HCT116 (cell line): Measurements from ENCODE around the gene MTURN. TPM values are rescaled to one million over a fixed set of nuclear protein-coding genes. Genes with fewer than 3 reads are reported as not detected.

ENCODE experiments used
- ATAC-seq: fragments of 200-7000 bp; cut with Tn5 transposase; 2 replicates; pipeline ENCODE4 v1.9.1; 2020; ENCODE audit warnings: mild to moderate bottlenecking, moderate library complexity
- BruUV-seq: library from RNA; stranded (reverse); fragments of 400-500 nt; replicated peaks from 2 replicates; lab custom pipeline; 2021; lab: Mats Ljungman, UMichigan
- CTCF ChIA-PET: fragments of 300-600 bp; sonication (Branson Sonifier 250); formaldehyde crosslinking; loops from one replicate; lab custom pipeline; 2021; ENCODE audit warnings: antibody characterized with exemption; lab: Charles Lee
- POLR2A ChIA-PET: fragments of 300-600, 350-600 bp; sonication (Branson Sonifier 250); formaldehyde crosslinking; loops from one replicate; lab custom pipeline; 2021; ENCODE audit warnings: antibody characterized with exemption; lab: Charles Lee
- RAD21 ChIA-PET, 2 experiments: fragments of 300-600 bp; sonication (Branson Sonifier 250); formaldehyde crosslinking; loops; one replicate each; lab custom pipeline; 2023; ENCODE audit warnings: low total read pairs in 2 of 2; ENCODE audit not compliant: uncharacterized antibody in 2 of 2, unreplicated experiment in 2 of 2, low non-redundant PET in 1 of 2; lab: Charles Lee
- DNase-seq: peaks from one replicate; pipeline ENCODE4 v3.0.0-alpha.2; 2010; ENCODE audit warnings: low read depth, low spot score
- H2AFZ ChIP-seq: fragments of 200-600 bp; shearing (Covaris generic), sonication (generic); 2 replicates; pipeline ENCODE4 v1.6.1; 2017; ENCODE audit warnings: low read depth, mixed run types, mixed read lengths, antibody characterized with exemption, low read length; ENCODE audit not compliant: poor library complexity, severe bottlenecking
- H3K27ac ChIP-seq: 2 replicates; pipeline ENCODE4 v1.5.1; 2012; ENCODE audit warnings: low read depth, low read length
- H3K27me3 ChIP-seq: fragments of 200-600 bp; sonication (generic); 2 replicates; pipeline ENCODE4 v1.6.1; 2016; ENCODE audit warnings: mixed run types, low read length, mixed read lengths; ENCODE audit not compliant: insufficient read depth
- H3K36me3 ChIP-seq, 2 experiments: fragments of 200-500 bp in 1 of 2; fragments of 200-600 bp in 1 of 2; sonication (Bioruptor generic) in 1 of 2; sonication (generic) in 1 of 2; 2 replicates each; pipeline versions ENCODE4 v1.5.1 to v1.6.1; 2014 to 2016; ENCODE audit warnings: low read length in 2 of 2, inconsistent platforms in 1 of 2, mixed read lengths in 1 of 2, mixed run types in 1 of 2; ENCODE audit not compliant: insufficient read depth in 2 of 2, control insufficient read depth in 1 of 2
- H3K4me1 ChIP-seq, 2 experiments: fragments of 200-600 bp in 1 of 2; sonication (generic) in 1 of 2; 2 replicates each; pipeline versions ENCODE4 v1.5.1 to v1.6.1; 2012 to 2017; ENCODE audit warnings: low read length in 2 of 2, inconsistent platforms in 1 of 2, mild to moderate bottlenecking in 1 of 2, mixed read lengths in 1 of 2, mixed run types in 1 of 2, moderate library complexity in 1 of 2; ENCODE audit not compliant: insufficient read depth in 2 of 2, control insufficient read depth in 1 of 2
- H3K4me2 ChIP-seq: fragments of 200-600 bp; sonication (generic); 2 replicates; pipeline ENCODE4 v1.6.1; 2017; ENCODE audit warnings: mixed run types, low read length, mixed read lengths
- H3K4me3 ChIP-seq, 2 experiments: fragments of 200-600 bp in 1 of 2; sonication (generic) in 1 of 2; replicated peaks in 1 of 2; 2 replicates each; pipeline ENCODE4 v1.5.1; 2011 to 2016; ENCODE audit warnings: low read length in 2 of 2, control low read depth in 1 of 2, low read depth in 1 of 2, mild to moderate bottlenecking in 1 of 2, mixed read lengths in 1 of 2, mixed run types in 1 of 2
- H3K79me2 ChIP-seq: fragments of 200-600 bp; sonication (generic); 2 replicates; pipeline ENCODE4 v1.6.1; 2017; ENCODE audit warnings: mild to moderate bottlenecking, mixed run types, low read length, moderate library complexity, mixed read lengths; ENCODE audit not compliant: insufficient read depth
- H3K9ac ChIP-seq: fragments of 200-600 bp; sonication (generic); 2 replicates; pipeline ENCODE4 v1.6.1; 2016; ENCODE audit warnings: low read length, mixed read lengths
- H3K9me2 ChIP-seq: fragments of 200-600 bp; sonication (generic), shearing (Covaris generic); 2 replicates; pipeline ENCODE4 v1.6.1; 2017; ENCODE audit warnings: mixed run types, mild to moderate bottlenecking, moderate library complexity; ENCODE audit not compliant: insufficient read depth
- H3K9me3 ChIP-seq, 2 experiments: fragments of 200-500 bp in 1 of 2; fragments of 200-600 bp in 1 of 2; sonication (Bioruptor generic) in 1 of 2; sonication (generic) in 1 of 2; 2 replicates each; pipeline ENCODE4 v1.6.1; 2014 to 2017; ENCODE audit warnings: low read length in 2 of 2, mixed read lengths in 2 of 2, inconsistent platforms in 1 of 2, low read depth in 1 of 2, mild to moderate bottlenecking in 1 of 2, mixed run types in 1 of 2, moderate library complexity in 1 of 2; ENCODE audit not compliant: control insufficient read depth in 1 of 2, insufficient read depth in 1 of 2
- H4K20me1 ChIP-seq: fragments of 200-600 bp; sonication (generic), shearing (Covaris generic); 2 replicates; pipeline ENCODE4 v1.6.1; 2017; ENCODE audit warnings: mixed run types, mild to moderate bottlenecking, moderate library complexity; ENCODE audit not compliant: insufficient read depth
- ATF3 ChIP-seq: IDR thresholded peaks from 2 replicates; pipeline ENCODE4 v1.6.1; 2012
- CBX3 ChIP-seq: IDR thresholded peaks from 2 replicates; pipeline ENCODE4 v1.6.1; 2012; ENCODE audit warnings: low read depth
- CEBPB ChIP-seq: IDR thresholded peaks from 2 replicates; pipeline ENCODE4 v1.6.1; 2012; ENCODE audit warnings: low read depth
- CTCF ChIP-seq, 3 experiments: fragments of 200-600 bp in 1 of 3; sonication (generic) in 1 of 3; IDR thresholded peaks in 2 of 3; conservative IDR thresholded peaks in 1 of 3; 2 replicates each; pipeline ENCODE4 v1.5.1; 2012 to 2017; ENCODE audit warnings: low read depth in 2 of 3, low read length in 2 of 3, antibody characterized with exemption in 1 of 3, borderline replicate concordance in 1 of 3, control low read depth in 1 of 3, mild to moderate bottlenecking in 1 of 3, mixed read lengths in 1 of 3, mixed run types in 1 of 3, moderate library complexity in 1 of 3; ENCODE audit not compliant: insufficient read depth in 1 of 3
- EZH2 ChIP-seq: fragments of 200-600 bp; sonication (generic); IDR thresholded peaks from 2 replicates; pipeline ENCODE4 v1.6.1; 2017; ENCODE audit warnings: antibody characterized with exemption, mixed run types
- EZH2phosphoT487 ChIP-seq: fragments of 200-600 bp; IDR thresholded peaks from 2 replicates; pipeline ENCODE4 v1.6.1; 2018; ENCODE audit warnings: antibody characterized with exemption, borderline replicate concordance
- JUND ChIP-seq: IDR thresholded peaks from 2 replicates; pipeline ENCODE4 v1.6.1; 2012
- POLR2A ChIP-seq: IDR thresholded peaks from 2 replicates; pipeline ENCODE4 v1.7.0; 2011; ENCODE audit warnings: borderline replicate concordance; ENCODE audit not compliant: insufficient read depth, insufficient read length; ENCODE audit errors: extremely low read depth
- POLR2AphosphoS5 ChIP-seq: IDR thresholded peaks from 2 replicates; pipeline ENCODE4 v1.6.1; 2011; ENCODE audit warnings: mild to moderate bottlenecking, low read depth, low read length, moderate library complexity
- SIN3A ChIP-seq: IDR thresholded peaks from 2 replicates; pipeline ENCODE4 v1.6.1; 2012; ENCODE audit warnings: low read depth
- SP1 ChIP-seq: IDR thresholded peaks from 2 replicates; pipeline ENCODE4 v1.6.1; 2012; ENCODE audit warnings: low read depth
- SRF ChIP-seq: IDR thresholded peaks from 2 replicates; pipeline ENCODE4 v1.6.1; 2012; ENCODE audit warnings: low read depth
- TCF7L2 ChIP-seq: IDR thresholded peaks from 2 replicates; pipeline ENCODE4 v1.7.0; 2011; ENCODE audit warnings: borderline replicate concordance, inconsistent platforms; ENCODE audit not compliant: insufficient read depth, insufficient read length; ENCODE audit errors: extremely low read depth
- YY1 ChIP-seq: IDR thresholded peaks from 2 replicates; pipeline ENCODE4 v1.6.1; 2011; ENCODE audit warnings: low read length, low read depth, moderate library complexity, mild to moderate bottlenecking; ENCODE audit not compliant: insufficient replicate concordance; ENCODE audit errors: extremely low read depth
- ZFX ChIP-seq: fragments of 450-650 bp; IDR thresholded peaks from 2 replicates; pipeline ENCODE4 v1.6.1; 2017
- ZNF274 ChIP-seq: fragments of 200-500 bp; sonication (Bioruptor generic); IDR thresholded peaks from 2 replicates; pipeline ENCODE4 v1.6.1; 2014; ENCODE audit warnings: mild to moderate bottlenecking, low read depth, low read length, inconsistent platforms
- intact Hi-C: fragments of 100-400 bp; cut with micrococcal nuclease; formaldehyde crosslinking; loops from 2 replicates; pipeline ENCODE4 v1.10.0; 2022
- total RNA-seq: library from RNA; stranded (reverse); gene quantifications from one replicate; pipeline ENCODE4 v1.2.1, GENCODE V29; 2021; ENCODE audit not compliant: unreplicated experiment
- TF ChIP-seq, protein P1 (sequence below): IDR thresholded peaks from 2 replicates; pipeline ENCODE4 v1.6.1; 2012; ENCODE audit warnings: low read depth

Gene MTURN
- total RNA-seq, 1 experiment from 2014 or later = 7.5 TPM

- no peak overlapping the region for H3K27ac ChIP-seq
- no peak for TF ChIP-seq CBX3
- TF ChIP-seq CTCF (IDR thresholded peaks at IDR 0.05 in 2 of 3, conservative IDR thresholded peaks at IDR 0.05 in 1 of 3; ENCODE audit: borderline replicate concordance in 1 of 3, insufficient read depth in 1 of 3, low read depth in 2 of 3, low read length in 2 of 3) = no peak
- TF ChIP-seq POLR2A = no peak
- TF ChIP-seq TCF7L2 = no peak
- no peak for TF ChIP-seq ZNF274
- no peak for TF ChIP-seq YY1
- TF ChIP-seq EZH2 = no peak
- no peak for TF ChIP-seq SIN3A
- TF ChIP-seq SP1 = no peak
- TF ChIP-seq POLR2AphosphoS5 = no peak
- no peak for TF ChIP-seq JUND
- TF ChIP-seq ZFX = no peak
- TF ChIP-seq CEBPB = no peak
- no peak for TF ChIP-seq EZH2phosphoT487
- TF ChIP-seq ATF3 = no peak
- TF ChIP-seq, protein P1, sequence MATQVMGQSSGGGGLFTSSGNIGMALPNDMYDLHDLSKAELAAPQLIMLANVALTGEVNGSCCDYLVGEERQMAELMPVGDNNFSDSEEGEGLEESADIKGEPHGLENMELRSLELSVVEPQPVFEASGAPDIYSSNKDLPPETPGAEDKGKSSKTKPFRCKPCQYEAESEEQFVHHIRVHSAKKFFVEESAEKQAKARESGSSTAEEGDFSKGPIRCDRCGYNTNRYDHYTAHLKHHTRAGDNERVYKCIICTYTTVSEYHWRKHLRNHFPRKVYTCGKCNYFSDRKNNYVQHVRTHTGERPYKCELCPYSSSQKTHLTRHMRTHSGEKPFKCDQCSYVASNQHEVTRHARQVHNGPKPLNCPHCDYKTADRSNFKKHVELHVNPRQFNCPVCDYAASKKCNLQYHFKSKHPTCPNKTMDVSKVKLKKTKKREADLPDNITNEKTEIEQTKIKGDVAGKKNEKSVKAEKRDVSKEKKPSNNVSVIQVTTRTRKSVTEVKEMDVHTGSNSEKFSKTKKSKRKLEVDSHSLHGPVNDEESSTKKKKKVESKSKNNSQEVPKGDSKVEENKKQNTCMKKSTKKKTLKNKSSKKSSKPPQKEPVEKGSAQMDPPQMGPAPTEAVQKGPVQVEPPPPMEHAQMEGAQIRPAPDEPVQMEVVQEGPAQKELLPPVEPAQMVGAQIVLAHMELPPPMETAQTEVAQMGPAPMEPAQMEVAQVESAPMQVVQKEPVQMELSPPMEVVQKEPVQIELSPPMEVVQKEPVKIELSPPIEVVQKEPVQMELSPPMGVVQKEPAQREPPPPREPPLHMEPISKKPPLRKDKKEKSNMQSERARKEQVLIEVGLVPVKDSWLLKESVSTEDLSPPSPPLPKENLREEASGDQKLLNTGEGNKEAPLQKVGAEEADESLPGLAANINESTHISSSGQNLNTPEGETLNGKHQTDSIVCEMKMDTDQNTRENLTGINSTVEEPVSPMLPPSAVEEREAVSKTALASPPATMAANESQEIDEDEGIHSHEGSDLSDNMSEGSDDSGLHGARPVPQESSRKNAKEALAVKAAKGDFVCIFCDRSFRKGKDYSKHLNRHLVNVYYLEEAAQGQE = no peak
- no peak for TF ChIP-seq SRF
- POLR2A ChIA-PET = no interaction called here
- intact Hi-C loops = no loop called here
- no peaks in the 10 kb centered on the region for H3K79me2 ChIP-seq
- RAD21 ChIA-PET = no interaction called here
- H3K9me3 ChIP-seq = peaks cover 11 to 20% of the 10 kb centered on the region in 2 experiments; a peak in 2 of 4 replicates
- DNase-seq (no peak), ATAC-seq (no peak)
- no peaks in the 10 kb centered on the region for H3K36me3 ChIP-seq
- no peaks in the 10 kb centered on the region for H3K27me3 ChIP-seq
- no peaks in the 10 kb centered on the region for H4K20me1 ChIP-seq
- no peak overlapping the region for H3K4me2 ChIP-seq
- no peak overlapping the region for H3K9ac ChIP-seq
- H3K4me3 ChIP-seq = no peak overlapping the region
- H3K9me2 ChIP-seq = no peaks in the 10 kb centered on the region
- H2AFZ ChIP-seq = no peak overlapping the region
- no peaks in the 10 kb centered on the region for H3K4me1 ChIP-seq
- CTCF ChIA-PET = no interaction called here
- no TSS peak for BruUV-seq
These were observed 19.0 kb upstream of the MTURN start for GRCh38 chr7:30115709-30116297.
